HG03521 (cell line): ENCODE data around the gene SSPN.
"Not testable (repeated sequence)": the region's sequence is repeated elsewhere in the genome, so short reads cannot be mapped to it uniquely, and the experiment has no call there.

Experiments
- ATAC-seq: cut with Tn5 transposase; IDR thresholded peaks from one replicate; pipeline ENCODE4 v1.9.1; 2021; ENCODE audit warnings: mild to moderate bottlenecking, moderate library complexity; ENCODE audit not compliant: unreplicated experiment

SSPN gene

GRCh38 chr12:26226629-26227360, 31.4 kb downstream of the SSPN start:
- ATAC-seq = no peak

GRCh38 chr12:26227361-26227745, 32.0 kb downstream of the SSPN start:
- ATAC-seq = no peak

- no peak for ATAC-seq
These were observed 34.5 kb downstream of the SSPN start for GRCh38 chr12:26229910-26230309.

- no peak for ATAC-seq
These were observed 36.1 kb downstream of the SSPN start for GRCh38 chr12:26231470-26231869.

GRCh38 chr12:26231921-26232320, 36.5 kb downstream of the SSPN start:
- ATAC-seq = no peak

GRCh38 chr12:26233631-26234030, 38.3 kb downstream of the SSPN start:
- ATAC-seq = no peak

- ATAC-seq = not testable (repeated sequence)
These were observed 40.1 kb downstream of the SSPN start for GRCh38 chr12:26235465-26235864.

- no peak for ATAC-seq
These were observed 43.2 kb downstream of the SSPN start for GRCh38 chr12:26238341-26239121.

- ATAC-seq = no peak
These were observed 43.9 kb downstream of the SSPN start for GRCh38 chr12:26239122-26239851.

- no peak for ATAC-seq
These were observed 44.8 kb downstream of the SSPN start for GRCh38 chr12:26239852-26240815.

GRCh38 chr12:26241080-26241479, 45.7 kb downstream of the SSPN start:
- ATAC-seq = no peak

- ATAC-seq = no peak
These were observed 47.3 kb downstream of the SSPN start for GRCh38 chr12:26242683-26243082.

- ATAC-seq = no peak
These were observed 49.1 kb downstream of the SSPN start for GRCh38 chr12:26244503-26244902.

GRCh38 chr12:26245175-26245942, 50.0 kb downstream of the SSPN start:
- ATAC-seq = no peak

GRCh38 chr12:26246483-26247164, 51.3 kb downstream of the SSPN start:
- ATAC-seq = no peak

- ATAC-seq = no peak
These were observed 52.5 kb downstream of the SSPN start for GRCh38 chr12:26247873-26248272.

GRCh38 chr12:26250801-26251200, 55.4 kb downstream of the SSPN start:
- no peak for ATAC-seq

GRCh38 chr12:26251600-26251999, 56.2 kb downstream of the SSPN start:
- ATAC-seq = no peak

- ATAC-seq = no peak
These were observed 57.6 kb downstream of the SSPN start for GRCh38 chr12:26252946-26253345.
